PC-3 (cell line): ENCODE data around the gene OR5K2. TPM values are rescaled to one million over a fixed set of nuclear protein-coding genes. Genes with fewer than 3 reads are reported as not detected.
A peak's percentile ranks its signal among the peaks of the same experiment; 100 is the strongest.

Source experiments
- ATAC-seq: fragments of 200-7000 bp; cut with Tn5 transposase; 2 replicates; pipeline ENCODE4 v1.9.1; 2020; ENCODE audit warnings: mild to moderate bottlenecking, moderate library complexity
- BruUV-seq: library from RNA; stranded (reverse); fragments of 400-500 nt; replicated peaks from 2 replicates; lab custom pipeline; 2021; lab: Mats Ljungman, UMichigan
- CTCF ChIA-PET: fragments of 300-600 bp; sonication (Branson Sonifier 250); formaldehyde crosslinking; loops from one replicate; lab custom pipeline; 2022; ENCODE audit warnings: antibody characterized with exemption; lab: Charles Lee
- POLR2A ChIA-PET: fragments of 300-600 bp; sonication (Branson Sonifier 250); formaldehyde crosslinking; loops from one replicate; lab custom pipeline; 2022; ENCODE audit warnings: antibody characterized with exemption; ENCODE audit not compliant: unreplicated experiment; lab: Charles Lee
- DNase-seq: peaks from one replicate; pipeline ENCODE4 v3.0.0-alpha.2; 2015
- H2AFZ ChIP-seq: fragments of 300-600 bp; sonication (generic); 2 replicates; pipeline ENCODE4 v1.6.0; 2016; ENCODE audit warnings: antibody characterized with exemption, low read length
- H3F3A ChIP-seq: fragments of 300-600 bp; sonication (generic); one replicate; pipeline ENCODE4 v1.6.0; 2017; ENCODE audit warnings: antibody characterized with exemption, low read length, control low read depth, mild to moderate bottlenecking; ENCODE audit not compliant: unreplicated experiment
- H3K27ac ChIP-seq: fragments of 300-600 bp; sonication (generic); 2 replicates; pipeline ENCODE4 v1.5.1; 2016; ENCODE audit warnings: mild to moderate bottlenecking, low read length
- H3K27me3 ChIP-seq: fragments of 300-600 bp; sonication (generic); 2 replicates; pipeline ENCODE4 v1.6.1; 2016; ENCODE audit warnings: low read length, mixed read lengths
- H3K36me3 ChIP-seq: fragments of 300-600 bp; sonication (generic); 2 replicates; pipeline ENCODE4 v1.6.1; 2016; ENCODE audit warnings: low read depth, mixed run types, low read length, mixed read lengths
- H3K4me1 ChIP-seq: fragments of 300-600 bp; sonication (generic); 2 replicates; pipeline ENCODE4 v1.5.1; 2016; ENCODE audit warnings: low read length; ENCODE audit not compliant: insufficient read depth
- H3K4me2 ChIP-seq: fragments of 300-600 bp; sonication (generic); 2 replicates; pipeline ENCODE4 v1.6.0; 2016; ENCODE audit warnings: low read length
- H3K4me3 ChIP-seq: fragments of 300-600 bp; sonication (generic); 2 replicates; pipeline ENCODE4 v1.5.1; 2016; ENCODE audit warnings: mild to moderate bottlenecking, low read length, mixed read lengths
- H3K79me2 ChIP-seq: fragments of 300-600 bp; sonication (generic); 2 replicates; pipeline ENCODE4 v1.6.1; 2017; ENCODE audit warnings: low read length, mixed read lengths
- H3K9ac ChIP-seq: fragments of 300-600 bp; sonication (generic); 2 replicates; pipeline ENCODE4 v1.6.0; 2016; ENCODE audit warnings: mild to moderate bottlenecking, low read length
- H3K9me2 ChIP-seq: fragments of 300-600 bp; sonication (generic); replicated peaks from 2 replicates; pipeline ENCODE4 v1.6.1; 2016; ENCODE audit warnings: mixed run types, low read length, mixed read lengths
- H3K9me3 ChIP-seq: fragments of 300-600 bp; sonication (generic); 2 replicates; pipeline ENCODE4 v1.6.1; 2016; ENCODE audit warnings: low read length, mixed read lengths
- H4K20me1 ChIP-seq: fragments of 300-600 bp; sonication (generic); 2 replicates; pipeline ENCODE4 v1.6.1; 2016; ENCODE audit warnings: low read length, mixed read lengths
- CTCF ChIP-seq: fragments of 300-600 bp; sonication (generic); conservative IDR thresholded peaks from 2 replicates; pipeline ENCODE4 v1.5.1; 2017; ENCODE audit warnings: antibody characterized with exemption, low read depth, mild to moderate bottlenecking, low read length
- EZH2 ChIP-seq: fragments of 300-600 bp; sonication (generic); IDR thresholded peaks from one replicate; pipeline ENCODE4 v1.6.1; 2017; ENCODE audit warnings: antibody characterized with exemption, mild to moderate bottlenecking, low read length; ENCODE audit not compliant: unreplicated experiment
- EZH2phosphoT487 ChIP-seq: fragments of 300-600 bp; sonication (generic); IDR thresholded peaks from 2 replicates; pipeline ENCODE4 v1.6.1; 2018; ENCODE audit warnings: mild to moderate bottlenecking, antibody characterized with exemption, low read length, borderline replicate concordance
- intact Hi-C: fragments of 100-400 bp; cut with micrococcal nuclease; formaldehyde crosslinking; loops from 2 replicates; pipeline ENCODE4 v1.9.0; 2023
- total RNA-seq: library from RNA; depleted of rRNA; stranded (reverse); fragments of >200 nt; gene quantifications from 2 replicates; pipeline ENCODE4 v1.2.3, GENCODE V29; 2014

OR5K2 gene
- total RNA-seq, 1 experiment from 2014 or later, result not detected

DNA sequence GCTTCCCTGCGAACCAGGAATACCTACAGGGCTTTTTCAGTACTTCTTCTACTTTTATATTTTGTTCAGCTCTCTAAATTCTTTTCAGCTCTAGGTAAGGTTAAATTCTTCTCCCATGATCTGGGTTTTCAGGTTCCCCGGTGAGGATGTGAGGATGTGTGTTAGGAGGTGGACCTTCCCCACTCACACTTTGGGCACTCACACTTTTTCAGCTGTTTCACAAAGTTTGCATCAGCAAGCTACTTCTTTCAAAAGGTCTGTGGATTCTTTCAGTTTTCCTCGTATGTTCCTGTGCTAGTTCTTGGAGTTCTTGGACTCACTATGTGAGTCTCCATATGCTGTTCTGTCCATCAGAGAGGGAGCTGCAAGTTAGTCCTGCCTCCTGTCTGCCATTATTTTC is 13.9 kb upstream of the OR5K2 start:
- Histone ChIP-seq H3K9ac (no peak overlapping the region), H3F3A (no peaks in the 10 kb centered on the region), H3K79me2 (no peaks in the 10 kb centered on the region), H3K9me3 (no peaks in the 10 kb centered on the region), H3K4me3 (no peak overlapping the region), H3K4me2 (peak overlapping the region; percentile 64), H3K36me3 (no peaks in the 10 kb centered on the region), H3K4me1 (peaks cover 19% of the 10 kb centered on the region), H3K9me2 (no peaks in the 10 kb centered on the region), H3K27ac (peak overlapping the region; percentile 31), H3K27me3 (no peaks in the 10 kb centered on the region; the same call in 1 of the 2 replicates), H2AFZ (peak overlapping the region; percentile 39), H4K20me1 (no peaks in the 10 kb centered on the region)
- peak; percentile 27; the same call in 1 of the 2 replicates for ATAC-seq
- BruUV-seq, result no TSS peak
- intact Hi-C loops, result no loop called here
- peak; percentile 7 for DNase-seq
- ChIA-PET CTCF (no interaction called here), POLR2A (no interaction called here)
- TF ChIP-seq EZH2 (no peak), CTCF (no peak), EZH2phosphoT487 (no peak)

GRCh38 chr3:98500019-98500418 is 2.5 kb downstream of the OR5K2 start:
- H3K36me3 ChIP-seq, result no peaks in the 10 kb centered on the region
- no peaks in the 10 kb centered on the region for H3K4me1 ChIP-seq
- ATAC-seq, result no peak
- ChIA-PET CTCF (no interaction called here), POLR2A (no interaction called here)
- intact Hi-C loops, result no loop called here
- H3K27me3 ChIP-seq, result peaks cover 52% of the 10 kb centered on the region
- H3K79me2 ChIP-seq, result no peaks in the 10 kb centered on the region
- no TSS peak for BruUV-seq
- no peaks in the 10 kb centered on the region for H3F3A ChIP-seq
- no peak overlapping the region for H2AFZ ChIP-seq
- no peak overlapping the region for H3K4me2 ChIP-seq
- no peak for DNase-seq
- H3K27ac ChIP-seq, result no peak overlapping the region
- no peak overlapping the region for H3K9ac ChIP-seq
- H3K9me3 ChIP-seq, result no peaks in the 10 kb centered on the region
- H3K9me2 ChIP-seq, result no peaks in the 10 kb centered on the region
- TF ChIP-seq CTCF (no peak), EZH2phosphoT487 (no peak), EZH2 (no peak)
- no peak overlapping the region for H3K4me3 ChIP-seq
- no peaks in the 10 kb centered on the region for H4K20me1 ChIP-seq

- no peaks in the 10 kb centered on the region for H3K79me2 ChIP-seq
- ChIA-PET CTCF (no interaction called here), POLR2A (no interaction called here)
- no peaks in the 10 kb centered on the region for H3K9me2 ChIP-seq
- no peak overlapping the region for H3K27ac ChIP-seq
- H3K4me2 ChIP-seq, result no peak overlapping the region
- H3K27me3 ChIP-seq, result peaks cover 44% of the 10 kb centered on the region
- H3F3A ChIP-seq, result no peaks in the 10 kb centered on the region
- no peak overlapping the region for H3K4me3 ChIP-seq
- no peak for ATAC-seq
- BruUV-seq, result no TSS peak
- no peak overlapping the region for H2AFZ ChIP-seq
- intact Hi-C loops, result no loop called here
- H3K9ac ChIP-seq, result no peak overlapping the region
- H4K20me1 ChIP-seq, result no peaks in the 10 kb centered on the region
- no peak for DNase-seq
- H3K9me3 ChIP-seq, result no peaks in the 10 kb centered on the region
- no peaks in the 10 kb centered on the region for H3K4me1 ChIP-seq
- H3K36me3 ChIP-seq, result no peaks in the 10 kb centered on the region
- TF ChIP-seq CTCF (no peak), EZH2phosphoT487 (no peak), EZH2 (no peak)
These were observed 3.8 kb downstream of the OR5K2 start for GRCh38 chr3:98501270-98501669.
